GM12878 (cell line): ENCODE data around the gene ONECUT2. TPM values are rescaled to one million over a fixed set of nuclear protein-coding genes. Genes with fewer than 3 reads are reported as not detected.

ENCODE experiments used
- ATAC-seq: fragments of 200-7000 bp; cut with Tn5 transposase; 3 replicates; pipeline ENCODE4 v1.9.1; 2020; ENCODE audit warnings: mild to moderate bottlenecking, moderate library complexity
- BruUV-seq: library from RNA; stranded (reverse); fragments of 400-500 nt; replicated peaks from 2 replicates; lab custom pipeline; 2021; lab: Mats Ljungman, UMichigan
- CTCF ChIA-PET: fragments of 300-600 bp; sonication (Branson Sonifier 250); formaldehyde crosslinking; extraction: SDS; loops from one replicate; lab custom pipeline; 2021; ENCODE audit warnings: inconsistent platforms; lab: Yijun Ruan, JAX
- POLR2A ChIA-PET: fragments of 350-600 bp; formaldehyde crosslinking; extraction: SDS; loops from one replicate; lab custom pipeline; 2021; ENCODE audit warnings: inconsistent platforms; lab: Charles Lee
- RAD21 ChIA-PET: fragments of 300-600 bp; sonication (Branson Sonifier 250); formaldehyde crosslinking; loops from one replicate; lab custom pipeline; 2023; ENCODE audit warnings: antibody characterized with exemption; ENCODE audit not compliant: unreplicated experiment; lab: Charles Lee
- SMC1A ChIA-PET: fragments of 300-600 bp; sonication (Branson Sonifier 250); formaldehyde crosslinking; loops from one replicate; lab custom pipeline; 2023; ENCODE audit not compliant: unreplicated experiment, uncharacterized antibody; lab: Charles Lee
- DNase-seq: peaks from one replicate; pipeline ENCODE4 v3.0.0-alpha.2; 2011; ENCODE audit warnings: low read depth, low spot score
- FAIRE-seq: peaks from 3 replicates; lab custom pipeline; 2011; peaks lifted over from hg19 to GRCh38; lab: Jason Lieb, UNC
- H2AFZ ChIP-seq: 2 replicates; pipeline ENCODE4 v1.6.0; 2011; ENCODE audit warnings: low read depth, low read length, control low read depth; ENCODE audit not compliant: control insufficient read depth
- H3K27ac ChIP-seq: 2 replicates; pipeline ENCODE4 v1.5.1; 2011; ENCODE audit warnings: control low read depth; ENCODE audit not compliant: control insufficient read depth, insufficient read depth
- H3K27me3 ChIP-seq, 2 experiments: replicated peaks in 1 of 2; 2 replicates each; pipeline versions ENCODE4 v1.6.0 to v1.6.1; 2011; ENCODE audit warnings: low read length in 1 of 2; ENCODE audit not compliant: control insufficient read depth in 2 of 2, insufficient read depth in 2 of 2
- H3K36me3 ChIP-seq, 2 experiments: 2 replicates each; pipeline ENCODE4 v1.5.1; 2011; ENCODE audit warnings: low read length in 1 of 2; ENCODE audit not compliant: control insufficient read depth in 2 of 2, insufficient read depth in 2 of 2
- H3K4me1 ChIP-seq: 2 replicates; pipeline ENCODE4 v1.6.1; 2011; ENCODE audit warnings: mild to moderate bottlenecking, low read length, moderate library complexity, mixed read lengths; ENCODE audit not compliant: control insufficient read depth, insufficient read depth
- H3K4me2 ChIP-seq: 2 replicates; pipeline ENCODE4 v1.6.0; 2011; ENCODE audit warnings: control low read depth; ENCODE audit not compliant: control insufficient read depth, insufficient read depth
- H3K4me3 ChIP-seq: fragments of 200-600 bp; sonication (generic); 2 replicates; pipeline ENCODE4 v1.5.1; 2016
- H3K79me2 ChIP-seq: 2 replicates; pipeline ENCODE4 v1.6.0; 2011; ENCODE audit warnings: low read length; ENCODE audit not compliant: control insufficient read depth, insufficient read depth
- H3K9ac ChIP-seq: 2 replicates; pipeline ENCODE4 v1.8.0; 2011; ENCODE audit warnings: low read length, control low read depth, mixed read lengths; ENCODE audit not compliant: control insufficient read depth, insufficient read depth
- H3K9me3 ChIP-seq: replicated peaks from 3 replicates; pipeline ENCODE4 v1.5.1; 2011; ENCODE audit warnings: mild to moderate bottlenecking, low read length; ENCODE audit not compliant: control insufficient read depth, insufficient read depth
- H4K20me1 ChIP-seq: 2 replicates; pipeline ENCODE4 v1.6.0; 2011; ENCODE audit not compliant: control insufficient read depth, insufficient read depth
- ATF7 ChIP-seq: fragments of 450-650 bp; IDR thresholded peaks from 2 replicates; pipeline ENCODE4 v1.6.1; 2016; ENCODE audit warnings: low read depth, mild to moderate bottlenecking
- BACH1 ChIP-seq: fragments of 450-650 bp; IDR thresholded peaks from 2 replicates; pipeline ENCODE4 v1.6.1; 2017; ENCODE audit warnings: mild to moderate bottlenecking, borderline replicate concordance
- ETV6 ChIP-seq, 2 experiments: fragments of 450-650 bp in 1 of 2; IDR thresholded peaks in 1 of 2; conservative IDR thresholded peaks in 1 of 2; 2 replicates each; pipeline ENCODE4 v1.6.1; 2014; ENCODE audit warnings: antibody characterized with exemption in 1 of 2, borderline replicate concordance in 1 of 2, low read depth in 1 of 2, mild to moderate bottlenecking in 1 of 2, moderate library complexity in 1 of 2
- POLR2A ChIP-seq: IDR thresholded peaks from 2 replicates; pipeline ENCODE4 v1.6.1; 2011; ENCODE audit warnings: low read depth, mild to moderate bottlenecking, low read length
- POU2F2 ChIP-seq: IDR thresholded peaks from 3 replicates; pipeline ENCODE4 v1.6.1; 2011; ENCODE audit warnings: low read depth, mild to moderate bottlenecking, low read length, borderline replicate concordance
- SPI1 ChIP-seq: IDR thresholded peaks from 2 replicates; pipeline ENCODE4 v1.6.1; 2011; ENCODE audit warnings: low read depth, mild to moderate bottlenecking, low read length, moderate library complexity, borderline replicate concordance; ENCODE audit not compliant: insufficient read depth
- WGBS: methylation state at CpG from one replicate; pipeline ENCODE4 v1.1.6; 2016; ENCODE audit warnings: low lambda C conversion rate; ENCODE audit not compliant: insufficient replicate concordance, insufficient coverage; ENCODE audit errors: missing lambda C conversion rate; 5-methylcytosine and 5-hydroxymethylcytosine counted together
- in situ Hi-C: fragments of 300-500 bp; cut with MboI; formaldehyde crosslinking; loops from 9 replicates; pipeline ENCODE4 v1.14.3; 2018; ENCODE audit warnings: mixed read lengths
- intact Hi-C: fragments of 100-400 bp; cut with micrococcal nuclease; formaldehyde crosslinking; loops from one replicate; pipeline ENCODE4 v1.14.2; 2022; ENCODE audit not compliant: unreplicated experiment
- polyA plus RNA-seq, 11 experiments: library from polyadenylated mRNA; depleted of rRNA in 4 of 11; unstranded in 6 of 11; stranded (reverse) in 5 of 11; fragments of >200 nt; fragmentation: Nextera tagmentation in 4 of 11; fragmentation: Illumina TruSeq in 1 of 11; extraction: Ambion mirVana in 4 of 11; extraction: Trizol in 1 of 11; gene quantifications; 1 replicate in 1 of 11; 2 replicates in 10 of 11; pipeline versions ENCODE4 v1.2.1 to v1.2.3, GENCODE V29; 2011 to 2016; ENCODE audit warnings: inconsistent platforms in 2 of 11, missing spikeins in 2 of 11, low read depth in 1 of 11
- total RNA-seq, 4 experiments: library from RNA; depleted of rRNA in 3 of 4; stranded (reverse); fragments of >200 nt in 3 of 4; fragmentation: Illumina TruSeq in 1 of 4; extraction: Trizol in 1 of 4; gene quantifications; 2 replicates each; pipeline versions ENCODE4 v1.2.1 to v1.2.3, GENCODE V29; 2013 to 2021
- TF ChIP-seq, protein P1 (sequence below), 3 experiments: IDR thresholded peaks in 2 of 3; conservative IDR thresholded peaks in 1 of 3; 2 replicates each; pipeline ENCODE4 v1.5.1; 2011; ENCODE audit warnings: low read depth in 3 of 3, low read length in 3 of 3, mild to moderate bottlenecking in 3 of 3, control low read depth in 2 of 3, moderate library complexity in 2 of 3, inconsistent platforms in 1 of 3, mixed read lengths in 1 of 3; ENCODE audit not compliant: control insufficient read depth in 2 of 3, insufficient read depth in 1 of 3; ENCODE audit errors: extremely low read depth in 1 of 3
- TF ChIP-seq, protein P2 (sequence below): fragments of 450-650 bp; formaldehyde crosslinking; IDR thresholded peaks from 2 replicates; pipeline ENCODE4 v1.4.0; 2022; ENCODE audit warnings: mild to moderate bottlenecking, moderate library complexity
- TF ChIP-seq, protein P3 (sequence below): fragments of 450-650 bp; conservative IDR thresholded peaks from 2 replicates; pipeline ENCODE4 v1.6.1; 2017; ENCODE audit warnings: mild to moderate bottlenecking, moderate library complexity

ONECUT2 gene
- total and polyA plus RNA-seq, 10 of the 15 experiments (the other 5 are each of a cell fraction or from before 2014, with no cell fraction given) = 0.01 to 0.03 TPM; not detected in 8

DNA sequence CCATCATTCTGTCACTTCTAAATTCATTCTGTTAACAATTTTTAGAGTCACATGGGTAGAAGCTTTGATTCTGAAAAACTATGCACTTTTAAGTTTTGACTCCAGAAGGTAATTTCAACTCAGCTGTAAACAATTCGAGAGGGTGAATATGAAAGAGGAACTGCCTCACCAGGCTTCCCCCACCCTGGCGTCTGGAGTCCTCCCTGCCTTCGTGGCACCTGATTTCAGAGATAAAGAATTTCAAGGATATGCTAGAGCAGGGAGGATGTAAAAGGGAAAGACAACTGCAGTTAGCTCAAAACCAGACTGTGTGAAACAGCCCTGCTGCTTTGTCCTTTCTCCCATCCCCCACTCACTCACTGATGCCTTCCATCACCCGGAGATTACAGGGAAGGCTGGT lies 40.7 kb downstream of the ONECUT2 start:
- peak; percentile 80 for TF ChIP-seq SPI1
- no peak for TF ChIP-seq ATF7
- TF ChIP-seq, all 136 proteins: peak for 1
- ChIA-PET SMC1A (interaction anchor here (1.6 kb wide), 1 partner anchor 25 kb away, joined by 3 read pairs; no protein-coding TSS in a partner anchor), CTCF (interaction anchor here (1.6 kb wide), 1 partner anchor 26 kb away, joined by 3 read pairs; no protein-coding TSS in a partner anchor), RAD21 (interaction anchor here (0.7 kb wide), 1 partner anchor 15 kb away, joined by 3 read pairs; no protein-coding TSS in a partner anchor), POLR2A (no interaction called here)
- in situ Hi-C loops = no loop called here
- Histone ChIP-seq H3K27ac (no peak overlapping the region), H3K4me3 (no peak overlapping the region), H3K9ac (no peak overlapping the region), H3K79me2 (no peaks in the 10 kb centered on the region), H3K4me2 (0 out of 2 replicates have a peak overlapping the region, but pooled peaks have one; percentile 42), H3K4me1 (no peaks in the 10 kb centered on the region), H3K27me3 (peaks cover 0 to 3% of the 10 kb centered on the region in 2 experiments; a peak in 2 of 4 replicates), H4K20me1 (no peaks in the 10 kb centered on the region), H3K9me3 (no peaks in the 10 kb centered on the region), H2AFZ (no peak overlapping the region), H3K36me3 (no peaks in the 10 kb centered on the region)
- DNase-seq (no peak), ATAC-seq (peak; percentile 27; the same call in 1 of the 3 replicates), FAIRE-seq (no peak)
- WGBS = 23% methylated on average over 4 of the region's 4 CpGs
- intact Hi-C loops = no loop called here
- BruUV-seq = no TSS peak

DNA sequence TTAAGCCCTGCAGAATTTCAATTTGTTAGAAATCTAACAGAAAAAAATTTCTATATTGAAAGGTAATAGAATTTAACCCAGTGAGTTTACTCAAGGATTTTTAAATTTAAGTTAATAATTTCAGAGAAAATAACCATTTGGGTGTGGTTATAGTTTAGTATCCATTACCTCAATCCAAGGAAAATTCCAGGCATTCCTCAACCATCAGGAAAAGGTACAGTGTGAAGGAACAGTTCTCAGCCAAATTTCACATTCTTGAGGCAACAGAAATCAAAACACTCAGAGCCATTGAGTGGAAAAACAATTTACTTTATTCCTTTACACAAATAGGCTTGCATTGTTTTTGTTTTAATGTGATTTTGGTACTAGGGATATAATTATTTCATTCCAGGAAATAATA lies 45.6 kb downstream of the ONECUT2 start:
- Histone ChIP-seq H3K4me3 (no peak overlapping the region), H3K4me2 (no peak overlapping the region), H3K9me3 (no peaks in the 10 kb centered on the region), H3K27ac (no peak overlapping the region), H3K27me3 (peaks cover 0 to 3% of the 10 kb centered on the region in 2 experiments; a peak in 1 of 4 replicates), H4K20me1 (no peaks in the 10 kb centered on the region), H3K9ac (no peak overlapping the region), H3K4me1 (no peaks in the 10 kb centered on the region), H3K79me2 (no peaks in the 10 kb centered on the region), H2AFZ (no peak overlapping the region), H3K36me3 (no peaks in the 10 kb centered on the region)
- ChIA-PET SMC1A (no interaction called here), CTCF (interaction anchor here (0.6 kb wide), 1 partner anchor 1951 kb away, joined by 3 read pairs; no protein-coding TSS in a partner anchor), RAD21 (no interaction called here), POLR2A (no interaction called here)
- FAIRE-seq (no peak), ATAC-seq (no peak), DNase-seq (no peak)
- BruUV-seq = no TSS peak
- in situ Hi-C loops (no loop called here), intact Hi-C loops (no loop called here)
- TF ChIP-seq ETV6 (conservative IDR thresholded peaks at IDR 0.05 in 1 of 2, IDR thresholded peaks at IDR 0.05 in 1 of 2; ENCODE audit: borderline replicate concordance in 1 of 2, low read depth in 1 of 2) (no peak), POLR2A (no peak), POU2F2 (no peak), BACH1 (no peak)
- TF ChIP-seq, protein P1, sequence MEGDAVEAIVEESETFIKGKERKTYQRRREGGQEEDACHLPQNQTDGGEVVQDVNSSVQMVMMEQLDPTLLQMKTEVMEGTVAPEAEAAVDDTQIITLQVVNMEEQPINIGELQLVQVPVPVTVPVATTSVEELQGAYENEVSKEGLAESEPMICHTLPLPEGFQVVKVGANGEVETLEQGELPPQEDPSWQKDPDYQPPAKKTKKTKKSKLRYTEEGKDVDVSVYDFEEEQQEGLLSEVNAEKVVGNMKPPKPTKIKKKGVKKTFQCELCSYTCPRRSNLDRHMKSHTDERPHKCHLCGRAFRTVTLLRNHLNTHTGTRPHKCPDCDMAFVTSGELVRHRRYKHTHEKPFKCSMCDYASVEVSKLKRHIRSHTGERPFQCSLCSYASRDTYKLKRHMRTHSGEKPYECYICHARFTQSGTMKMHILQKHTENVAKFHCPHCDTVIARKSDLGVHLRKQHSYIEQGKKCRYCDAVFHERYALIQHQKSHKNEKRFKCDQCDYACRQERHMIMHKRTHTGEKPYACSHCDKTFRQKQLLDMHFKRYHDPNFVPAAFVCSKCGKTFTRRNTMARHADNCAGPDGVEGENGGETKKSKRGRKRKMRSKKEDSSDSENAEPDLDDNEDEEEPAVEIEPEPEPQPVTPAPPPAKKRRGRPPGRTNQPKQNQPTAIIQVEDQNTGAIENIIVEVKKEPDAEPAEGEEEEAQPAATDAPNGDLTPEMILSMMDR (IDR thresholded peaks at IDR 0.05 in 2 of 3, conservative IDR thresholded peaks at IDR 0.05 in 1 of 3; ENCODE audit: control insufficient read depth in 2 of 3, extremely low read depth in 1 of 3, insufficient read depth in 1 of 3, low read depth in 3 of 3, low read length in 3 of 3) = no peak
- TF ChIP-seq, protein P2, sequence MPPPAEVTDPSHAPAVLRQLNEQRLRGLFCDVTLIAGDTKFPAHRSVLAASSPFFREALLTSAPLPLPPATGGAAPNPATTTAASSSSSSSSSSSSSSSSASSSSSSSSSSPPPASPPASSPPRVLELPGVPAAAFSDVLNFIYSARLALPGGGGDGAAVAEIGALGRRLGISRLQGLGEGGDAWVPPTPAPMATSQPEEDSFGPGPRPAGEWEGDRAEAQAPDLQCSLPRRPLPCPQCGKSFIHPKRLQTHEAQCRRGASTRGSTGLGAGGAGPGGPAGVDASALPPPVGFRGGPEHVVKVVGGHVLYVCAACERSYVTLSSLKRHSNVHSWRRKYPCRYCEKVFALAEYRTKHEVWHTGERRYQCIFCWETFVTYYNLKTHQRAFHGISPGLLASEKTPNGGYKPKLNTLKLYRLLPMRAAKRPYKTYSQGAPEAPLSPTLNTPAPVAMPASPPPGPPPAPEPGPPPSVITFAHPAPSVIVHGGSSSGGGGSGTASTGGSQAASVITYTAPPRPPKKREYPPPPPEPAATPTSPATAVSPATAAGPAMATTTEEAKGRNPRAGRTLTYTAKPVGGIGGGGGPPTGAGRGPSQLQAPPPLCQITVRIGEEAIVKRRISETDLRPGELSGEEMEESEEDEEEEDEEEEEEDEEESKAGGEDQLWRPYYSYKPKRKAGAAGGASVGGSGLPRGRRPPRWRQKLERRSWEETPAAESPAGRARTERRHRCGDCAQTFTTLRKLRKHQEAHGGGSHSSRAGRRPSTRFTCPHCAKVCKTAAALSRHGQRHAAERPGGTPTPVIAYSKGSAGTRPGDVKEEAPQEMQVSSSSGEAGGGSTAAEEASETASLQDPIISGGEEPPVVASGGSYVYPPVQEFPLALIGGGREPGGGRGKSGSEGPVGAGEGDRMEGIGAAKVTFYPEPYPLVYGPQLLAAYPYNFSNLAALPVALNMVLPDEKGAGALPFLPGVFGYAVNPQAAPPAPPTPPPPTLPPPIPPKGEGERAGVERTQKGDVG (CRISPR knock-in tag) = no peak
- TF ChIP-seq, protein P3, sequence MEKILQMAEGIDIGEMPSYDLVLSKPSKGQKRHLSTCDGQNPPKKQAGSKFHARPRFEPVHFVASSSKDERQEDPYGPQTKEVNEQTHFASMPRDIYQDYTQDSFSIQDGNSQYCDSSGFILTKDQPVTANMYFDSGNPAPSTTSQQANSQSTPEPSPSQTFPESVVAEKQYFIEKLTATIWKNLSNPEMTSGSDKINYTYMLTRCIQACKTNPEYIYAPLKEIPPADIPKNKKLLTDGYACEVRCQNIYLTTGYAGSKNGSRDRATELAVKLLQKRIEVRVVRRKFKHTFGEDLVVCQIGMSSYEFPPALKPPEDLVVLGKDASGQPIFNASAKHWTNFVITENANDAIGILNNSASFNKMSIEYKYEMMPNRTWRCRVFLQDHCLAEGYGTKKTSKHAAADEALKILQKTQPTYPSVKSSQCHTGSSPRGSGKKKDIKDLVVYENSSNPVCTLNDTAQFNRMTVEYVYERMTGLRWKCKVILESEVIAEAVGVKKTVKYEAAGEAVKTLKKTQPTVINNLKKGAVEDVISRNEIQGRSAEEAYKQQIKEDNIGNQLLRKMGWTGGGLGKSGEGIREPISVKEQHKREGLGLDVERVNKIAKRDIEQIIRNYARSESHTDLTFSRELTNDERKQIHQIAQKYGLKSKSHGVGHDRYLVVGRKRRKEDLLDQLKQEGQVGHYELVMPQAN = no peak
